Adrenal gland (tissue), 12 donors: ENCODE data around the gene SYNJ2. TPM values are rescaled to one million over a fixed set of nuclear protein-coding genes. Genes with fewer than 3 reads are reported as not detected.

ENCODE experiments used
- DNase-seq, 7 donors: peaks; one replicate each; pipeline ENCODE4 v3.0.0-alpha.2; 2019 to 2020
- H3K27ac ChIP-seq, 5 donors: fragments of 200-600 bp; sonication (generic) in 4 of 5; 1 replicate in 3 of 5; 2 replicates in 2 of 5; pipeline versions ENCODE4 v1.5.1 to v1.8.0; 2016 to 2020; ENCODE audit warnings: mild to moderate bottlenecking in 1 of 5
- H3K27me3 ChIP-seq: fragments of 200-600 bp; 2 replicates; pipeline ENCODE4 v1.8.0; 2021
- H3K36me3 ChIP-seq, 2 donors: fragments of 200-600 bp; replicated peaks in 1 of 2; 1 replicate in 1 of 2; 2 replicates in 1 of 2; pipeline versions ENCODE4 v1.5.1 to v1.8.0; 2018 to 2022
- H3K4me1 ChIP-seq, 2 donors: fragments of 200-600 bp; replicated peaks in 1 of 2; 1 replicate in 1 of 2; 2 replicates in 1 of 2; pipeline versions ENCODE4 v1.5.1 to v1.8.0; 2018 to 2021
- H3K4me3 ChIP-seq, 4 donors: fragments of 200-600 bp; sonication (generic) in 3 of 4; one replicate each; pipeline ENCODE4 v1.5.1; 2016 to 2018
- H3K9me3 ChIP-seq, 3 donors: fragments of 200-600 bp; sonication (generic) in 1 of 3; replicated peaks in 1 of 3; 1 replicate in 2 of 3; 2 replicates in 1 of 3; pipeline versions ENCODE4 v1.5.1 to v1.8.0; 2016 to 2021
- CTCF ChIP-seq, 6 experiments: fragments of 450-650 bp in 4 of 6; fragments of 200-600 bp in 2 of 6; sonication (generic) in 1 of 6; IDR thresholded peaks; 1 replicate in 5 of 6; 2 replicates in 1 of 6; pipeline versions ENCODE4 v1.5.1 to v1.8.0; 2016 to 2021; ENCODE audit warnings: antibody characterized with exemption in 6 of 6, mild to moderate bottlenecking in 2 of 6, moderate library complexity in 1 of 6
- POLR2A ChIP-seq, 2 donors: fragments of 450-650 bp; IDR thresholded peaks; one replicate each; pipeline ENCODE4 v1.6.1; 2017; ENCODE audit warnings: antibody characterized with exemption in 2 of 2, mild to moderate bottlenecking in 2 of 2, moderate library complexity in 1 of 2
- WGBS, 4 donors: extraction: QIAGEN DNeasy Blood & Tissue Kit in 2 of 4; methylation state at CpG; one replicate each; pipeline versions ENCODE4 v1.1.5 to v1.1.7; 2013 to 2017; 5-methylcytosine and 5-hydroxymethylcytosine counted together
- intact Hi-C, 2 donors: fragments of 100-400 bp; cut with DNase I; formaldehyde crosslinking; loops; one replicate each; pipeline versions ENCODE4 v1.14.1 to v1.15.0; 2022 to 2023
- polyA plus RNA-seq, 3 donors: library from polyadenylated mRNA; stranded (reverse); fragments of 200-250 nt in 2 of 3; fragments of 350-450 nt in 1 of 3; fragmentation: Illumina TruSeq in 1 of 3; extraction: RNeasy Lipid Tissue Mini Kit (QIAGEN cat#74804) in 1 of 3; gene quantifications; one replicate each; pipeline ENCODE4 v1.2.3, GENCODE V29; 2013 to 2014
- small RNA-seq, 2 donors: library from RNA; depleted of rRNA; stranded (forward); fragments of <200 nt; gene quantifications; one replicate each; pipeline ENCODE3, GENCODE V24; 2016
- total RNA-seq, 9 donors: library from RNA; depleted of rRNA in 4 of 9; stranded (reverse); fragments of >200 nt in 4 of 9; fragments of 120-200 nt in 1 of 9; fragmentation: NEBNext Ultra II Directional in 1 of 9; extraction: Animal tissue kit (Norgen Biotek cat#: 25700) in 1 of 9; gene quantifications; one replicate each; pipeline versions ENCODE4 v1.1.0 to v1.2.4, GENCODE V29; 2013 to 2023
- donor health status: healthy with polysubstance abuse.
- donor health status: Bipolar disorder and iron deficiency.
- donor health status: DM: yes; HTN: yes; CAD: no.
- donor health status: DM: no; HTN: no; CAD: no.
- donor health status: DM: no; HTN: no; CAD: no.
- donor health status: DM: yes; HTN: yes; CAD: no.

The SYNJ2 gene
- total and polyA plus RNA-seq, 12 donors = 1.6 to 20.5 (median 12.8) TPM

DNA sequence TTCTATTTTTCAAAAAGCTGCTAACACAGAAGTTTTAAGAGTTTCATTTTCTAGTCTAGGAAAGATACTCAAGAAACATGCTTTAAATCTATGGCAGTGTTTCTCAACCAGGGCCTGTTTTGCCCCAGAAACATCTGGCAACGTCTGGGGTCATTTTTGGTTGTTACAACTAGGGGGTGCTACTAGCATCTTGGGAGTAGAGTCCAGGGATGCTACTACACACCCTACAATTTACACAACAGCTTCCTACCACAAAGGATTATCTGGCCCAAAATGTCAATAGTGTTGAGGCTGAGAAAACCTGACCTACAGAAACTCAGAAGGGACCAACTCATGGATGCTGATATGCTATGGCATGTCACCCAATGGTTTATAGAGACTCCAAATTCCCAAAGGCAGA lies 162.0 kb downstream of the SYNJ2 start:
- no peaks in the 10 kb centered on the region for H3K4me1 ChIP-seq
- H3K27me3 ChIP-seq = no peaks in the 10 kb centered on the region
- WGBS, 4 donors = 31 to 57% (median 40%) methylated on average over 1 of the region's 1 CpG
- DNase-seq = peak in 1 of 7 donors; percentile 27
- no peak overlapping the region for H3K27ac ChIP-seq
- peaks cover 0 to 9% of the 10 kb centered on the region in 2 donors for H3K36me3 ChIP-seq
- TF ChIP-seq CTCF (IDR thresholded peaks at IDR 0.05) (peak in 4 of 6 experiments; percentile 9 to 34 (median 25)), POLR2A (IDR thresholded peaks at IDR 0.05) (no peak)
- intact Hi-C loops = no loop called here
- H3K4me3 ChIP-seq = no peak overlapping the region
- no peaks in the 10 kb centered on the region for H3K9me3 ChIP-seq

Small RNA genes lying within 50 kb of the gene (small RNA-seq; reads per million reads assigned to genes)
- gene RNU6-786P = 0 reads per million in 2 donors

Other genes starting within 250 kb of the SYNJ2 start
- 10 to 100 TPM; 31.2 to 59.6 (median 51.2) TPM for gene SNX9, start 158.6 kb upstream of the SYNJ2 start, total RNA-seq
- 10 to 100 TPM; 27.7 to 49.9 (median 38.1) TPM for gene SNX9, start 158.6 kb upstream of the SYNJ2 start, polyA plus RNA-seq
- gene SERAC1, start 186.4 kb downstream of the SYNJ2 start, total RNA-seq = 10 to 100 TPM; 13.8 to 20.0 (median 17.5) TPM
- gene SERAC1, start 186.4 kb downstream of the SYNJ2 start, polyA plus RNA-seq = 10 to 100 TPM in 1 of 3 donors, 1 to 10 TPM in 2; 5.0 to 18.3 (median 6.4) TPM
- gene GTF2H5, start 186.5 kb downstream of the SYNJ2 start, total RNA-seq = 10 to 100 TPM in 6 of 9 donors, 1 to 10 TPM in 3; 6.1 to 52.6 (median 38.8) TPM
- gene GTF2H5, start 186.5 kb downstream of the SYNJ2 start, polyA plus RNA-seq = 10 to 100 TPM in 2 of 3 donors, 1 to 10 TPM in 1; 8.6 to 46.1 (median 26.2) TPM